Measurements from ENCODE around the gene NME3. TPM values are rescaled to one million over a fixed set of nuclear protein-coding genes. Genes with fewer than 3 reads are reported as not detected.
"Not testable (repeated sequence)": the region's sequence is repeated elsewhere in the genome, so short reads cannot be mapped to it uniquely, and the experiment has no call there.

NME3 gene
- 33.9 TPM for total RNA-seq
- long read RNA-seq, transcript NME3-201 (5 exons, 1,069 nt), result major isoform, 5 of 18 reads
- long read RNA-seq, partial matches to known transcripts, result 1 of 18 reads
- long read RNA-seq, other reads (novel, unspliced or antisense), result 3 of 18 reads

DNA sequence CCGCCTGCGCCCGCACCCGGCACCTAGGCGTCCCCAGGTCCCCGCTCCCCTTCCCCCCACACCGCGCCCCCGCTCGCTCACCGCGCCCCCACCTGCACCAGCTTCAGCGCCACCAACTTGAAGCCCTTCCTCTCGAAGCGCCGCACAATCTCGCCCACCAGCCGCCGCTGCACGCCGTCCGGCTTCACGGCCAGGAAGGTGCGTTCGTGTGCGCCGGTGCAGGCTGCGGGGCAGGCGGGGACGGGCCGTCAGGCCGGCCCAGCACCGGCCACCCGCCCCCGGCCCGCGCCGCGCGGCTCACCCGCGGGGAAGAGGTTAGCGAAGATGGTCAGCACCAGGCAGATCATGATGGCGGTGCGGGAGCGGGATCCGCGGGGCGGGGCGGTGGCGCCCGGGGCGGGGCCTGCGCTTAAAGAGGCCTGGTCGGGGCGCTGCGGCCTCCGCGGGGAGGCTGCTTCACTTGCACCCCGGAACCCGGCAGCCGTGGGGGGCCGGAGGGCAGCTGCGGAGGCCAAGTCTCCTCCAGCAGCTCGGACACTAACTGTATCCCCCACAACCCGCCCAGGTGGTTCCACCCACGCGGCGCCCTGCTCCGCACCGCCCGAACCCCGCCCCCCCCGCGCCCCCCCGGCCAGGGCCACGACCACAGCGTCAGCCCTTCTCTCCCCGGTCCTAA lies at the start of gene NME3:
NME3 (minus strand) TSS at position 356 of the 676 bp plus-strand sequence; CDS start at position 347, 9 bp downstream.
- intact Hi-C loops (cut with DNase I), result no loop called here
- DNase-seq (ENCODE audit: missing footprints) (peak; percentile 93), ATAC-seq (peak; percentile 65)

DNA sequence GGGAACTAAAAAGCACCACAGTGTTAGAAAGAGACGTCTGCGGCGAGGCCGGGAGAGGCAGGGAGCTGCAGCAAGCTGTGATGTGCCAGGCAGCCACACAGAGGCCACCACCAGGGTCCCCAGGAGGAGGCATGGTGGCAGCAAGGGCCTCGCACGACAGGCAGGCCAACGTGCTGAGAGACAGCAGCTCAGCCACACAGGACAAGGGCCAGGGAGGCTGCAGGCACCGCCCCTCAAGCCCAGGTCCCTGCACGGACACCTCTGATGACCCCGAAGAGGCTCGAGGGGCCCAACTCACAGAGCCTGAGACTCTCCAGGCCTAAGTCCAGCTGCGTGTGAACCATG lies 49.6 kb upstream of the NME3 start:
- intact Hi-C loops (cut with DNase I), result loop anchor here (5.0 kb wide), 1 partner anchor 34 kb away; no protein-coding TSS in a partner anchor
- DNase-seq (ENCODE audit: missing footprints) (no peak), ATAC-seq (no peak)

DNA sequence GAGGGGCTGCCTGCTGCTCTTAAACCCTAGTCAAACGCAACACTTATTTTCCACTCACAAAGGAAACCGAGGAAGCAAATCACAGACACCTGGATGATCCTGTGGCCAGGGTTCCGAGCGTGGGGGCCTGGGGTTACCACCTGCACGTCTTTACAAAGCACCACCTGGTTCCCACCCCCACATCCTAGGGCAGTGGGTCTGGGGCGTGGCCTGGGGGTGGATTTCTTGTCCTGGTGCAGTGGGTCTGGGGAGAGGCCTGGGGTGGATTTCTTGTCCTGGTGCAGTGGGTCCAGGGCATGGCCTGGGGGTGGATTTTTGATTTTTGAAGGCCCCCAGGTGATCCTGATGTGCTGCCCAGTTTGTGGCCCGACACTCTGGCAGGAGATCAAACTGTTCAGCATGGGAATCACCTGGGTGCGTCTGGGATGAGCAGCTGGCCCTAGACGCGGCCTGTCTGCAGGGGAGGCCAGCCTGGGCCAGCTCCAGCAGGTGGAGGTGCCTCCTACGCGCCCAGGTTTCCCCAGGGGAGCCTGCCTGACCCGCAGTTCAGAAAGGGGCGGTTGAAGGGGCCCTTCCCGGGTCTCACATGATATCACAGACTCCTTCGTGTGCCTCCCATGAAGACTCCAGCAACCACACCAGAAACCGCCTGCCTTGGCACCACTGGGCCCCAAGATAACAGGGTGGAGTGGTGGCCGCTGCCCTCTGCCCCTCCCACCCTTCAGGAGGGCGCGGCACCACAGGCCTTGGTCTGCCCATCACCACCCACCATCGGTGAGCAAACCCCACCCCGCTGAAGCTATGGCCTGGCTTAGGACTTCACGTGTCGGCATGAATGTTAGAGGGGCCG lies 49.0 kb upstream of the NME3 start:
- ATAC-seq, result no peak
- intact Hi-C loops (cut with DNase I), result loop anchor here (5.0 kb wide), 1 partner anchor 33 kb away; no protein-coding TSS in a partner anchor

DNA sequence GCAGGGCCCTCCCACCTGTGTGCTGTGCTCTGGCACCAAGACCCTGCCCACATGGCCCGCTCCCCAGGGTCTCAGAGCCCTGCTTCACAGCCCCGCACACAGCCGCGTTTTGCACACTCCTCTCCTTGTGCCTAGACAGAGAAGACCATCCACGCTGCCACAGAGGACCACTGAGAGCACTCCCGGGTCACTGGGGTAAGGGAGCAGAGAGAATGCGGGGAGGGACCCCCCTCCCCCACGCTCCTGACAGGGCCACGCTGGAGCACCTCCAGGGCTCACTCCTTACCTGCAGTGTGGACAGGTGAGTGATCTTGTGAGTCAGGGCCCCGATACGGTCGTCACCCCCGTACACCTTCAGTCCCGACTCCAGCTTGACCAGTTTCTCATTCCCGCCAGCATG lies 48.3 kb upstream of the NME3 start:
- ATAC-seq (no peak), DNase-seq (ENCODE audit: missing footprints) (no peak)
- intact Hi-C loops (cut with DNase I), result loop anchor here (5.0 kb wide), 1 partner anchor 32 kb away; no protein-coding TSS in a partner anchor

More for the DNA sequence above, 49.0 kb upstream of the NME3 start:
- DNase-seq (ENCODE audit: missing footprints), result no peak

DNA sequence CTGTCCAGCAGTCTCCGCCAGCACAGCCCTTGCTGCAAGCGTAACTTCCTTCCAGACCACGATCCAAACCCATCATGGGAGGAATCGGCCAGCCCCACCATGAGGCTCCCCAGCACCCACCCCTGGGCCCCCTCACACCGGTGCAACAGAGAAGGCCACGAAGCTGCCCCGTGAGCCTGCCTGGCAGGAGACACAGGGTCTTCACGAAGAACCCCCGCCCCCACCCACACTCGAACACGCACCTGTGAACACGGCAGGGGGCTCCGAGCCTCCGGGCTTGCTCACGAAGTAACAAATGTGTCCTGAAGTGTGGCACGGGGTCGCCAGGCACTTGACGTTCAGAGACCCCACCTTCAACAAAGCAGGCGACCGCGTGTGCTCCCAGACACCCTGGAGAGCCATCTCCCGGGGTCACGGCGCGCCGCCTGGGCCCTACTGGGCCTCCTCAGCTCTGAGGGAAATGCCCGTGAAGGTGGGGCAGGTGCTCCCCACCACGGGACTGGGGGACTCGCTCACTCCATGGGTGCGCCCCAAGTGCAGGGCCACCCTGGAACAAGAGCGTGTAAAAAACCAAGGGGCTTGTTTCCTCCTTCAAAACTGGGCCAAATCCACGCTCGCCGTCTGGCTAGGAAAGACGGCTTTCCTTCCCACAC lies 47.7 kb upstream of the NME3 start:
- ATAC-seq (no peak), DNase-seq (ENCODE audit: missing footprints) (no peak)
- intact Hi-C loops (cut with DNase I), result no loop called here

DNA sequence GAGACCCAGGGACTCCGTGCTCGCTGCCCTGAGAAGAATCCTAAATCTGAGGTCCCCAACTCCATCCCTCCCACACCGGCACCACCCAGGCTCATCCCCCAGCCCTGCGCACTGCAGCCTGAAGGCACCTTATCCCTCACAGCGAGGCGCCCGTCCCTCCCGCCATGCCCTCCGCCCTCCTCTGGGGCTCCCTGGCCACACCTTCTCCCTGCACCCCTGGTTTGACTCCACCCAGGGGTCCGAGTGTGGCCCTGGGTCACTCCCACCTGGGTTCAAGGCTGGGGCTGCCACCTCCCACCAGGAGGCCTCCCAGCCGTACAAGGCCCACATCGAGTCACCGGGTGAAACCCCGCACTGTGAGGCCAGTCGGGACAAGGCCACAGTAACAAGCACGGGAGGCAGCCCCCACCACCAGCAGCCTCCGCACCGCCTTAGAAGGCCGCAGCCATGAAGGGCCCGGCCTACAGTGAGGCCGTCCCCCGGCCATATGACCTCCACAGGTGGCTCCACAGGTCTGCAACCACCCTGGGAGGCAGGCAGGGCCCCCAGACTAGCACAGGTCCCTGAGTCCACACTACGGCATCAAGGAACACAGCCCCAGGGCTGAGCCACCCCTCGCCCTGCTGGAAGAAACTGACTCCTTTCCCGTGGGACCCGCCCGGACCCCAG lies 47.0 kb upstream of the NME3 start:
- ATAC-seq, result no peak
- intact Hi-C loops (cut with DNase I), result no loop called here
- no peak for DNase-seq (ENCODE audit: missing footprints)

DNA sequence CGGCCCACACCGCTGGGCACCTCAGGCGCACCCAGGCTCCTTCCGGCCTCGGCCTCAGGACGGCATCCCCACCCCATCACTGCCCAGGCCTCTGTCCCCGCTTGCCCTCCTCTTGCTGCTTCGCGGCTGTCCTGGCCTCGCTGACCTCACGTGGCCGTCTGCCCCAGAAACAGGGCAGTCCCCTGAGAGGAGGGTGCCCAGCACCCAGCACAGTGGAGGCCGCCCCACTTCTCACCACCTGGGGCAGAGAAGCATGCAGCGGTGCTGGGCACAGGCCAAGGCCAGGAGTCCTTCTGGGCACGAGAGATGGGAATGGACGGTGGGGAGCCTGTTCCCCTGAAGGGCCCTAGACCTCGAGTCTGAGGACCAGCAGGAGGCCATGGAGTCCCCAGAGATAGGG lies 46.4 kb upstream of the NME3 start:
- DNase-seq (ENCODE audit: missing footprints) (no peak), ATAC-seq (no peak)
- intact Hi-C loops (cut with DNase I), result no loop called here

DNA sequence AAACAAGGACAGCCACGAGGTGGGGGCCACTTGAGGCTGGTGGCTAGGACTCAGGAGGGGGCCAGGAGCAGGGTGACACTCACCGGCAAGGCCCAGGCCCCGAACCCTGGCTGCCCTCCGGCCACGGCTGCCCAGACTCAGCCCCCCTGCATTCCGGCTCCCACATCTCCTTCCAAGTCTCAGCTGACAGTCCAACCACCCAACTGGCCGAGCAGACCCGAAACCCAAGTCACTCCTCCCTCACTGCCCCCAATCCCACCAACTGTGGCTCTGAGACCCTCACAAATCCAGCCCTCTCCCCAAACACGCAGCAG lies 45.9 kb upstream of the NME3 start:
- ATAC-seq (no peak), DNase-seq (ENCODE audit: missing footprints) (no peak)
- intact Hi-C loops (cut with DNase I), result no loop called here

DNA sequence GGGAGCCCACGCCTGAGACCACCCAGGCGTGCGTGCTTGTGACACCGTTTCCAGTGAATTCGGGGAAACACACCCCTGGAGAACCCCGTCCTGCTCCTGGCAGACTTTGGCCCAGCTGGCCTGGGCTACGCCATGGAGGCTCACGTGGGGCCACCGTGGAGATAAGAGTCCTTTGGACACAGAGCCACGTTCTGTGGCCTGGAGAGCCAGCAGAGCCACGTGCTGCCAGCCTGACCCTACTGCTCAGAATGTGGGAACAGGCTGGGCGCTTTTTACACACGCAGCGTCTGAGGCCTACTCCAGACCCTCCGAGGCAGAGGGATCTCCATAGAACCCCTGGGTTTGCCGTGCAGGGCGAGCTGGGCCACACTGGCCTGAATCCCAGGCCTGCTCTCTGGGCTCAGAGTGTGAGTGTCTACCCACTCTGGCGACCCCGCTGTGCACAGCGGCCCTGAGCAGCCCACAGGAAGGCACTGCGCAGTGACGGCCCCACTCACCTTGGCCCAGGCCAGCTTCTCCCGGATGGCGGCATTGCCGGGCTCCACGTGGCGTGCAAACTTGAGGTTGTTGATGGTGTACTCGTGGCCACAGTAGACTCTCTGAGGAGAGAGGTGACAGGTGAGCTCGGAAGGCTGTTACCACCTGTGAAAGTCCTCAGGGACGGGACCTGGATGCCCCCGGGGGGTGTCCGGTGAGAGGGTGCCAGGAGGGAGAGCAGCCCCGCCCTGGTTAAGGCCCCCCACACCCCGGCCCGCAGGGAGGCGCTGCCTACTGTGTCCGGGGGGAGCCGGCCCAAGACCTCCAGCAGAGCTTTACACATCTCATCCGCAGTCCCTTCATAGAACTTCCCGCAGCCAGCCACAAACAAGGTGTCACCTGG lies 45.3 kb upstream of the NME3 start:
- ATAC-seq (no peak), DNase-seq (ENCODE audit: missing footprints) (no peak)
- intact Hi-C loops (cut with DNase I), result no loop called here

DNA sequence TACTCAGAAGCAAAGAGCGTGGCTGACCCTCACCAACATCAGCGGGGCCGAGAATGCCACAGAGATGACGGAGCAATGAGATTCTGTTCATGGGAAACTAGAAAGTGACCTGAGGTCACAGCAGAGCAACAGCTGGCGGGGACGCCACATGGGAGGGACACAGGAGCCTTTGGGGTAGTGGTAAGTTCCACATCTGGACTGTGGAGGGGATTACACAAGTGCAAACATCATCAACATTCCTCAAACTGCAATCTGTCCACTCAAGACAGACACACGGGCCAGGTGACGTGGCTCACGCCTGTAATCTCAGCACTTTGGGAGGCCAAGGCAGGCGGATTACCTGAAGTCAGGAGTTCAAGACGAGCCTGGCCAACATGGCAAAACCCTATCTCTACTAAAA lies 44.1 kb upstream of the NME3 start:
- intact Hi-C loops (cut with DNase I), result no loop called here
- ATAC-seq, result no peak
- no peak for DNase-seq (ENCODE audit: missing footprints)

DNA sequence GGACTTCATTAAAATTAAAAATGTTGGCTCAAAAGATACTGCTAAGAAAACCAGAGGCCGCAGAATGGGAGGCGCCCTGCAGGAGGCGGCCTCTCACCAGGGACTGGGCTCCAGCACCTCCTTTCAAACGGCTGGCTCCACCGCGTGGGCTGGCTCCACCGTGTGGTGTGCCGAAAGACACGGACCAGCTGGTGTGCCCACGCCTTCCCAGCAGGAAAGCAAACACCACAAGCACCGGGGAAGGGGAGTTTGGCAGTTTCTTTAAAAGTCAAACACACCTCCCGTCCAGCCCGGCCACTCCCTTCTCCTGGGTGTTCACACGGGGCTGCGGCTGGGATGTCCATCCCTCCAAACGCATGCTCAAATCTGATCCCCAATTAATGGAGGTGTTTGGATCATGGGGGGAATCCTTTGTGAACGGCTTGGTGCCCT lies 41.4 kb upstream of the NME3 start:
- DNase-seq (ENCODE audit: missing footprints) (peak; percentile 87), ATAC-seq (peak; percentile 94)
- intact Hi-C loops (cut with DNase I), result no loop called here

DNA sequence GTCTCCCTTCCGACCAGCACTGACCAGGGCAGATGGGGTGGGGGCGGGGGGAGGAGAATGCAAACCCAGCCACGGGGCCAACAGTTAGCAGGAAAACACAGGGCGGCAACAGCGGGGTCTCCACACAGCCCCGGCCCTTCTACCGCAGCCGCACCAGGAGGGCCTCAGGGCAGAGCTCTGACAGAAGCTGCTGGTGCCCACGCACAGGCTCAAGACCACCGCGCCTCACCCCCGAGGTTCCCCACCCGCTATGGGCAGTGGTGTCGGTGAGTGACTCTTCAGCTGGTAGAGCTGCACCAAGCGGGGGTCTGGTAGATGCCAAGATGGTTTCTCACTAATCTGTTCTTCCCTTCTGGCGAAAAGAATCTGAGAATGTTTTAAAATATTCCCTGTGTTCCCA lies 39.2 kb upstream of the NME3 start:
- intact Hi-C loops (cut with DNase I), result no loop called here
- ATAC-seq, result no peak
- DNase-seq (ENCODE audit: missing footprints), result no peak

DNA sequence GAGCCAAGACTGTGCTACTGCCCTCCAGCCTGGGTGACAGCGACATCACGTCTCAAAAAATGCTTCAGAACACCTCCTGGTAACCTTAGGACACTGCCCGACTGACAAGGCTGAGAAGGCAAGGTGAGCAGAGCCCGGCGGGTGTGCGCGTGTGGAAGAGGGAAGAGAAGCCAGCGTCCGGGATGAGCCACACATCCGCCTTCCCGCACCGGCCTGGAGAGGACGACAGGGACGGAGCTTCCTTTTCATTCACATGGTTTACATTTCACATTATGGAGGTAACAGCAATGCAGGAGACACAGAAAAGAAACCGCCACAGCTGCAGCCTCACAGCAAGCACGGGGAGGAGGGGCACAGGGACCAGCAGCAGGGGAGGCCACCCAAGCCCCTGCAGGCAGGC lies 38.8 kb upstream of the NME3 start:
- DNase-seq (ENCODE audit: missing footprints), result no peak
- ATAC-seq, result no peak
- intact Hi-C loops (cut with DNase I), result no loop called here

DNA sequence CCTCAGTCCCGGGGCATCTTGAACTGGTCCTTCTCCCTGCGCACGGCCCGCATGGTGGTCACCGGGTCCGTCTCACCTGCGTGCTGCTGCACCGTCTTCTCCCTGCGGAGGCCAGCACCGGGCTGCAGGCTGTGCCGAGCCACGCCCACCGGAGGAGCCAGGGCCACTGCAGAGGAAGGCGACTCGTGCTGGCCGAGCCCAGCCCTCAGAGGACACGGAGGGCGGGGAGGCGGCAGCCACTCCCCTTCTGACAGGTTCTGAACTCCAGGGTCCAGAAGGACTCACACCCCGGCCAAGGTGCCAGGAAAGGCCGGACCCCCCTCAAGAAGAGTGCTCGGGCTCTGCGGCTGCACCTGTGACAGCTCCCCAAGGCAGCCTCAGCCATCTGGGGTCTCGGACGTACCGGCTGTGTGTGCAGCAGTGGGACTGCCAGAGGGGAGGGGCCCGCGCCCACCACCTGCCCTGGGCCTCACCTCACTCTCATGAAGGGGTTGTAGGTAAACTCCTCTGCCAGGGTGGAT lies 38.0 kb upstream of the NME3 start:
- no peak for DNase-seq (ENCODE audit: missing footprints)
- intact Hi-C loops (cut with DNase I), result no loop called here
- no peak for ATAC-seq

DNA sequence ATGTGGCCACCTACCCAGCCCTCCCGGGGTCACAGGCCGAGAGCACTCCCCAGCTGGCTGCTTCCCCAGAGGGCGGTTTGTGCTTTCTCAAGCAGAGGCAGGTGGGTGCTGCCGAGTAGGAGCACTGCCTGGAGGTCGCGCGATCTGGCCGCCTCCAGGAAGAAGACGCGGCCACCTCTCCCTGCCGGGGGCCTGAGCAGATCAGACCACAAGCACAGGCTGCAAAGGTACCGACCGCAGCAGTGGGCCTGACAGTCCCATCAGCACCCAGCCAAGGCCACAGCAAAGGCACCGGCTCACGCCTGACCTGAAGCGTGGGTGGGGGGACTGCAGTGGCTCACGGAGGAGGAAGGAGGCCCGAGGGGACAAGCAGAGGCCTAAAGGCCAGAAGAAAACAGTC lies 37.3 kb upstream of the NME3 start:
- intact Hi-C loops (cut with DNase I), result no loop called here
- DNase-seq (ENCODE audit: missing footprints), result no peak
- ATAC-seq, result no peak

DNA sequence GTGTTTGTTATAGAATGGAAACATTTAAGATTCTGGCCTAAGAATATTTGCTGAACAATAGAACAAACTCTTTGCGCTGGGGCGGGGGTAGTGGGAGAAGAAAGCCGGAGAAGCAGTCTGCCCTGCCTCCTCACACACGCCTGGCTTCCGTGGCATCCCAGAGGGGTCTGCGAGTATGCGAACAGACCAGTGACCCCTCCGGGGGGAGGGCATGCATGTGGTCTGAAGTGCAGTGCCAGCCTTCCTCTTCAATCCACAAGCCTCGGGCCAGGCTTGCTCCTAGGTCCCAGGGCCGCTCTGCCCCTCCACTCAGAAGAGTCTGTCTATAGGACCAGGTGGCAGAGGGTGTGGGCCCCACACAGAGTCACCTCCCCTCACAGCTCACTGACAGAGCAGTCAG lies 36.3 kb upstream of the NME3 start:
- ATAC-seq (no peak), DNase-seq (ENCODE audit: missing footprints) (no peak)
- intact Hi-C loops (cut with DNase I), result no loop called here

DNA sequence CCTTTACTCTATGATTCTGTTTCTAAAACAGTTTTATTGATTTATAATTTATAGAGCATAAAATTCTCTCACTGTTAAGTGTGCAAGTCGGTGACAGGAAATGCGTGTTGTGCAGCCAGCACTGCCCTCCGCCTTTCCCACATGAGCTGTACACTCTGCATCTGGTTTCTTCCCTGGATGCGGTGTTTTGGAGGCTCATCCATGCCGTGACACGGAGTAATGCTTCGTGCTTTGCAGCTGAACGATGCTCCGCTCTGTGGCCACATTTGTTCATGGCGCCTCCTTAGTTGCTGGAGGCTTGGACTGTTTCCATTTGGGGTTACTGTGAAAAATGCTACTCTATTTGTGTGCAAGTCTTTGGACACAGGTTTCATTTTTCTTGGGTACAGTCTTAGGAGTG lies 29.4 kb upstream of the NME3 start:
- intact Hi-C loops (cut with DNase I), result no loop called here
- DNase-seq (ENCODE audit: missing footprints), result no peak
- ATAC-seq, result no peak

DNA sequence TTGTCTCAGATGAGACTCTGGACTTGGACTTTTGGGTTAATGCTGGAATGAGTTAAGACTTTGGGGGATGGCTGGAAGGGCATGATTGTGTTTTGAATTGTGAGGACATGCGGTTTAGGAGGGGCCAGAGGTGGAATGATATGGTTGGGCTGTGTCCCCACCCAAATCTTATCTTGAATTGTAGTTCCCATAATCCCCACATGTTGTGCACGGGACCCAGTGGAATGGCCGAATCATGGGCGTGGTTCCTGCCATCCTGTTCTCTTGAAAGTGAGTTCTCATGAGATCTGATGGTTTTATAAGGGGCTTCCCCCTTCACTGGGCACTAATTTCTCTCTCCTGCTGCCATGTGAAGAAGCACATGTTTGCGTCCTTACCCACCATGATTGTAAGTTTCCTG lies 27.9 kb upstream of the NME3 start:
- intact Hi-C loops (cut with DNase I); DNase-seq (ENCODE audit: missing footprints); ATAC-seq: not testable (repeated sequence)

Measured in Right ventricle myocardium inferior (tissue), 1 donor.